SH-SY5Y (cell line): ENCODE results near the gene RIOX2.

Source experiments
- GATA2 ChIP-seq: IDR thresholded peaks from 2 replicates; pipeline ENCODE4 v1.6.1; 2011; ENCODE audit warnings: mild to moderate bottlenecking, low read depth, low read length
- GATA3 ChIP-seq: IDR thresholded peaks from 2 replicates; pipeline ENCODE4 v1.6.1; 2011; ENCODE audit warnings: low read depth, mild to moderate bottlenecking, low read length, moderate library complexity

Gene RIOX2

GRCh38 chr3:97928986-97929385 is 43.2 kb downstream of the RIOX2 start:
- no peak for TF ChIP-seq GATA2
- no peak for TF ChIP-seq GATA3

- TF ChIP-seq GATA3, result no peak
- TF ChIP-seq GATA2, result no peak
Measured at GRCh38 chr3:97927704-97928103, 44.5 kb downstream of the RIOX2 start.

GRCh38 chr3:97917813-97918536 is 54.3 kb downstream of the RIOX2 start:
- TF ChIP-seq GATA3 (no peak), GATA2 (no peak)

GRCh38 chr3:97916576-97916975 is 55.7 kb downstream of the RIOX2 start:
- TF ChIP-seq GATA2 (no peak), GATA3 (no peak)

GRCh38 chr3:97914388-97914787 is 57.8 kb downstream of the RIOX2 start:
- TF ChIP-seq GATA3 (no peak), GATA2 (no peak)

- TF ChIP-seq GATA3, result no peak
- TF ChIP-seq GATA2, result no peak
Measured at GRCh38 chr3:97911459-97911858, 60.8 kb downstream of the RIOX2 start.

GRCh38 chr3:97910931-97911351 is 61.3 kb downstream of the RIOX2 start:
- TF ChIP-seq GATA2 (no peak), GATA3 (no peak)

GRCh38 chr3:97901313-97902248 is 70.7 kb downstream of the RIOX2 start:
- TF ChIP-seq GATA2 (no peak), GATA3 (no peak)

- TF ChIP-seq GATA3 (no peak), GATA2 (no peak)
Measured at GRCh38 chr3:97899331-97899730, 72.9 kb downstream of the RIOX2 start.

- TF ChIP-seq GATA3 (no peak), GATA2 (no peak)
Measured at GRCh38 chr3:97896547-97896946, 75.7 kb downstream of the RIOX2 start.

- no peak for TF ChIP-seq GATA2
- TF ChIP-seq GATA3, result no peak
Measured at GRCh38 chr3:97896129-97896528, 76.1 kb downstream of the RIOX2 start.

- TF ChIP-seq GATA2 (no peak), GATA3 (no peak)
Measured at GRCh38 chr3:97895216-97895615, 77.0 kb downstream of the RIOX2 start.

GRCh38 chr3:97892852-97893251 is 79.4 kb downstream of the RIOX2 start:
- TF ChIP-seq GATA2 (no peak), GATA3 (no peak)
